Keratinocyte (primary cell): ENCODE data around the gene ANKRD9. TPM values are rescaled to one million over a fixed set of nuclear protein-coding genes. Genes with fewer than 3 reads are reported as not detected.

Experiments
- DNase-seq: peaks from one replicate; pipeline ENCODE4 v3.0.0-alpha.2; 2011; ENCODE audit warnings: low read depth, missing footprints, low spot score
- FAIRE-seq: peaks from 2 replicates; lab custom pipeline; 2011; peaks lifted over from hg19 to GRCh38; lab: Jason Lieb, UNC
- H2AFZ ChIP-seq: 2 replicates; pipeline ENCODE4 v1.6.0; 2012; ENCODE audit warnings: low read length, control low read depth, inconsistent platforms; ENCODE audit not compliant: control insufficient read depth
- H3K27ac ChIP-seq: 2 replicates; pipeline ENCODE4 v1.5.1; 2011; ENCODE audit warnings: low read length; ENCODE audit not compliant: control insufficient read depth, insufficient read depth
- H3K27me3 ChIP-seq: 3 replicates; pipeline ENCODE4 v1.6.0; 2011; ENCODE audit warnings: low read length; ENCODE audit not compliant: control insufficient read depth, insufficient read depth; ENCODE audit errors: extremely low read depth
- H3K36me3 ChIP-seq, 2 experiments: 2 replicates in 1 of 2; 3 replicates in 1 of 2; pipeline ENCODE4 v1.5.1; 2011; ENCODE audit warnings: low read length in 2 of 2, mild to moderate bottlenecking in 1 of 2; ENCODE audit not compliant: control insufficient read depth in 2 of 2, insufficient read depth in 2 of 2; ENCODE audit errors: extremely low read depth in 1 of 2
- H3K4me1 ChIP-seq: 3 replicates; pipeline ENCODE4 v1.5.1; 2011; ENCODE audit warnings: low read length; ENCODE audit not compliant: control insufficient read depth, insufficient read depth; ENCODE audit errors: extremely low read depth
- H3K4me2 ChIP-seq: 3 replicates; pipeline ENCODE4 v1.6.0; 2011; ENCODE audit warnings: low read depth, low read length; ENCODE audit not compliant: control insufficient read depth, insufficient read depth; ENCODE audit errors: extremely low read depth
- H3K4me3 ChIP-seq, 3 experiments: fragments of 200-600 bp in 1 of 3; sonication (generic) in 1 of 3; 2 replicates in 2 of 3; 3 replicates in 1 of 3; pipeline ENCODE4 v1.5.1; 2011 to 2016; ENCODE audit warnings: low read length in 3 of 3, mild to moderate bottlenecking in 3 of 3, control low read depth in 2 of 3, inconsistent platforms in 1 of 3, low read depth in 1 of 3, mixed read lengths in 1 of 3, mixed run types in 1 of 3, moderate library complexity in 1 of 3; ENCODE audit not compliant: control insufficient read depth in 2 of 3, insufficient read depth in 2 of 3; ENCODE audit errors: extremely low read depth in 1 of 3
- H3K79me2 ChIP-seq: 2 replicates; pipeline ENCODE4 v1.6.0; 2012; ENCODE audit warnings: low read length; ENCODE audit not compliant: control insufficient read depth, insufficient read depth
- H3K9ac ChIP-seq: 3 replicates; pipeline ENCODE4 v1.6.0; 2011; ENCODE audit warnings: low read length; ENCODE audit not compliant: control insufficient read depth, insufficient read depth; ENCODE audit errors: extremely low read depth
- H3K9me1 ChIP-seq: 3 replicates; pipeline ENCODE4 v1.6.0; 2011; ENCODE audit warnings: low read length; ENCODE audit not compliant: control insufficient read depth, insufficient read depth; ENCODE audit errors: extremely low read depth
- H3K9me3 ChIP-seq: 2 replicates; pipeline ENCODE4 v1.5.1; 2012; ENCODE audit warnings: low read depth, low read length; ENCODE audit not compliant: control insufficient read depth
- H4K20me1 ChIP-seq: 3 replicates; pipeline ENCODE4 v1.6.0; 2011; ENCODE audit warnings: low read length; ENCODE audit not compliant: control insufficient read depth, insufficient read depth; ENCODE audit errors: extremely low read depth
- EZH2 ChIP-seq: IDR thresholded peaks from one replicate; pipeline ENCODE4 v1.6.1; 2012; ENCODE audit warnings: inconsistent platforms, mild to moderate bottlenecking, low read length, moderate library complexity
- dilution Hi-C: fragments of 300-500 bp; cut with MboI; formaldehyde crosslinking; loops from one replicate; pipeline ENCODE4 v1.7.0; 2020; ENCODE audit warnings: low sequenced_read_pairs; ENCODE audit not compliant: extremely low pct_ligation_motif_present
- polyA plus RNA-seq, 5 experiments: library from polyadenylated mRNA; depleted of rRNA in 3 of 5; stranded (reverse) in 3 of 5; stranded (forward) in 1 of 5; unstranded in 1 of 5; fragments of >200 nt; gene quantifications; 1 replicate in 1 of 5; 2 replicates in 3 of 5; 3 replicates in 1 of 5; pipeline versions ENCODE4 v1.2.1 to v1.2.3, GENCODE V29; 2011 to 2012; ENCODE audit warnings: missing spikeins in 2 of 5, low read depth in 1 of 5, low replicate concordance in 1 of 5
- TF ChIP-seq, protein P1 (sequence below), 3 experiments: IDR thresholded peaks in 1 of 3; conservative IDR thresholded peaks in 1 of 3; optimal IDR thresholded peaks in 1 of 3; 2 replicates in 2 of 3; 3 replicates in 1 of 3; pipeline versions ENCODE3 to v1.5.1; 2011; ENCODE audit warnings: low read length in 3 of 3, mild to moderate bottlenecking in 3 of 3, moderate library complexity in 2 of 3, control low read depth in 1 of 3, inconsistent platforms in 1 of 3; ENCODE audit not compliant: insufficient read depth in 2 of 3; ENCODE audit errors: extremely low read depth in 1 of 3

ANKRD9 gene
- polyA plus RNA-seq, 1 donor (not counting 4 experiments of a cell fraction or from before 2014, with no cell fraction given) = 4.9 TPM

DNA sequence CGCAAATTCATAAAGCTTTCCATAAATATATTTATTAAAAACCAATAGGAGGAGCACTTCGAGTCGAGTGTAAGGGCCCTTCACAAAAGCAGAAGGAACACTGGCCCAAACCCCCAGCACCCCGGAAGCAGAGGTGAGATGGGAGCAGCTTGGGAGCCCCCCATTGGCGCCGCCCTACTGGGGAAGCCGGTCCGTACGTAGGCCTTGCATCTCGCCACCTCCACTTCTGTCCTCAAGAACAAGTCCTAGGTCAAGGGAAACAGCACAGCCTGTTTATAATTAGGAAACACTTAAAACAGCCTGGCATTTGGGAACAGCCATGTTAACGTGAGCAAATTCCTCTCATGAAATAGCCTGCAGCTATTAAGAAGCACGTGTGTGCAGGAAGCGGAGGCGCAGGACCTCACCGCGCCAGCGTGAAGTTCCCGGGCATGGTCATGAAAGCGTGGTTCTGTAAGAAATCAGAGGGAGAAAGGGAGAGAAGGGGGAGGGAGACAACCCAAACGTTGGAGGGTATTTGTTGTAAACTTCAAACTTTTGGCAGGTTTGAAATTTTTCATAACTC, 7.7 kb downstream of the ANKRD9 start:
- TF ChIP-seq, protein P1, sequence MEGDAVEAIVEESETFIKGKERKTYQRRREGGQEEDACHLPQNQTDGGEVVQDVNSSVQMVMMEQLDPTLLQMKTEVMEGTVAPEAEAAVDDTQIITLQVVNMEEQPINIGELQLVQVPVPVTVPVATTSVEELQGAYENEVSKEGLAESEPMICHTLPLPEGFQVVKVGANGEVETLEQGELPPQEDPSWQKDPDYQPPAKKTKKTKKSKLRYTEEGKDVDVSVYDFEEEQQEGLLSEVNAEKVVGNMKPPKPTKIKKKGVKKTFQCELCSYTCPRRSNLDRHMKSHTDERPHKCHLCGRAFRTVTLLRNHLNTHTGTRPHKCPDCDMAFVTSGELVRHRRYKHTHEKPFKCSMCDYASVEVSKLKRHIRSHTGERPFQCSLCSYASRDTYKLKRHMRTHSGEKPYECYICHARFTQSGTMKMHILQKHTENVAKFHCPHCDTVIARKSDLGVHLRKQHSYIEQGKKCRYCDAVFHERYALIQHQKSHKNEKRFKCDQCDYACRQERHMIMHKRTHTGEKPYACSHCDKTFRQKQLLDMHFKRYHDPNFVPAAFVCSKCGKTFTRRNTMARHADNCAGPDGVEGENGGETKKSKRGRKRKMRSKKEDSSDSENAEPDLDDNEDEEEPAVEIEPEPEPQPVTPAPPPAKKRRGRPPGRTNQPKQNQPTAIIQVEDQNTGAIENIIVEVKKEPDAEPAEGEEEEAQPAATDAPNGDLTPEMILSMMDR (optimal IDR thresholded peaks at IDR 0.05 in 1 of 3, IDR thresholded peaks at IDR 0.05 in 1 of 3, conservative IDR thresholded peaks at IDR 0.05 in 1 of 3; ENCODE audit: extremely low read depth in 1 of 3, insufficient read depth in 2 of 3, low read length in 3 of 3) = peak; percentile 16 to 37 (median 23)
- no peak for TF ChIP-seq EZH2
- dilution Hi-C loops = no loop called here
- DNase-seq (no peak), FAIRE-seq (no peak)
- peaks cover 3 to 9% of the 10 kb centered on the region in 2 experiments for H3K36me3 ChIP-seq
- H3K9ac ChIP-seq = no peak overlapping the region
- no peaks in the 10 kb centered on the region for H3K79me2 ChIP-seq
- no peak overlapping the region for H3K4me3 ChIP-seq
- H3K4me1 ChIP-seq = peaks cover 26% of the 10 kb centered on the region
- no peaks in the 10 kb centered on the region for H3K9me3 ChIP-seq
- H4K20me1 ChIP-seq = no peaks in the 10 kb centered on the region
- no peak overlapping the region for H3K4me2 ChIP-seq
- peak overlapping the region; percentile 60 for H2AFZ ChIP-seq
- H3K27me3 ChIP-seq = no peaks in the 10 kb centered on the region
- H3K9me1 ChIP-seq = no peaks in the 10 kb centered on the region
- H3K27ac ChIP-seq = peak overlapping the region; percentile 44

GRCh38 chr14:102500713-102501112, 8.9 kb downstream of the ANKRD9 start:
- Histone ChIP-seq H3K9me3 (no peaks in the 10 kb centered on the region), H2AFZ (no peak overlapping the region), H3K27me3 (no peaks in the 10 kb centered on the region), H3K9me1 (no peaks in the 10 kb centered on the region), H3K79me2 (no peaks in the 10 kb centered on the region), H4K20me1 (no peaks in the 10 kb centered on the region), H3K27ac (peak overlapping the region; percentile 84), H3K36me3 (peaks cover 3 to 6% of the 10 kb centered on the region in 2 experiments), H3K4me2 (peak overlapping the region; percentile 43), H3K4me1 (peaks cover 26% of the 10 kb centered on the region), H3K4me3 (no peak overlapping the region), H3K9ac (peak overlapping the region; percentile 59)
- no peak for TF ChIP-seq EZH2
- TF ChIP-seq, protein P1 (optimal IDR thresholded peaks at IDR 0.05 in 1 of 3, IDR thresholded peaks at IDR 0.05 in 1 of 3, conservative IDR thresholded peaks at IDR 0.05 in 1 of 3; ENCODE audit: extremely low read depth in 1 of 3, insufficient read depth in 2 of 3, low read length in 3 of 3) = no peak
- dilution Hi-C loops = no loop called here
- FAIRE-seq (peak; percentile 86), DNase-seq (no peak)
